Right cardiac atrium (tissue), 5 donors: Measurements from ENCODE around the gene HDAC5. TPM values are rescaled to one million over a fixed set of nuclear protein-coding genes. Genes with fewer than 3 reads are reported as not detected.
A peak's percentile ranks its signal among the peaks of the same experiment; 100 is the strongest.

Experiments used
- ATAC-seq, 2 donors: fragments of 200-7000 bp; cut with Tn5 transposase; one replicate each; pipeline versions ENCODE4 v1.8.0 to v1.9.1; 2020; ENCODE audit warnings: moderate library complexity in 2 of 2, mild to moderate bottlenecking in 1 of 2
- DNase-seq, 3 donors: peaks; one replicate each; pipeline ENCODE4 v3.0.0-alpha.2; 2020
- H3K27ac ChIP-seq: one replicate; pipeline ENCODE4 v1.5.1; 2013; ENCODE audit warnings: mild to moderate bottlenecking, low read length, control low read depth, moderate library complexity
- H3K27me3 ChIP-seq: one replicate; pipeline ENCODE4 v1.6.1; 2013; ENCODE audit not compliant: control insufficient read depth, insufficient read depth
- H3K4me1 ChIP-seq: one replicate; pipeline ENCODE4 v1.6.1; 2013; ENCODE audit warnings: low read length; ENCODE audit not compliant: control insufficient read depth, insufficient read depth
- H3K4me3 ChIP-seq: one replicate; pipeline ENCODE4 v1.5.1; 2013; ENCODE audit warnings: low read length, control low read depth
- H3K9me3 ChIP-seq: one replicate; pipeline ENCODE4 v1.6.1; 2013; ENCODE audit warnings: low read length; ENCODE audit not compliant: control insufficient read depth
- WGBS: extraction: QIAGEN DNeasy Blood & Tissue Kit; methylation state at CpG from one replicate; pipeline ENCODE4 v1.1.7; 2013; 5-methylcytosine and 5-hydroxymethylcytosine counted together
- intact Hi-C, 4 donors: fragments of 100-400 bp; cut with DNase I; formaldehyde crosslinking; loops; one replicate each; pipeline versions ENCODE4 v1.11.0 to v1.14.0; 2022 to 2023
- polyA plus RNA-seq: library from polyadenylated mRNA; stranded (reverse); fragments of 200-250 nt; gene quantifications from one replicate; pipeline ENCODE4 v1.2.3, GENCODE V29; 2013
- total RNA-seq, 4 donors: library from RNA; stranded (reverse); fragmentation: NEBNext Ultra II Directional; extraction: Animal tissue kit (Norgen Biotek cat#: 25700); gene quantifications; one replicate each; pipeline ENCODE4 v1.2.1, GENCODE V29; 2021
- donor health status: healthy with polysubstance abuse.
- donor health status: DM: no; HTN: yes; CAD: no.
- donor health status: DM: no; HTN: no; CAD: no.
- donor health status: DM: no; HTN: yes; CAD: no; lungs with severe emphysema.
- donor health status: DM: yes; HTN: yes; CAD: no.

The HDAC5 gene
- total and polyA plus RNA-seq, 5 donors, result 47.9 to 89.2 (median 72.4) TPM

- 11% methylated on average over 12 of the region's 12 CpGs for WGBS
- no peaks in the 10 kb centered on the region for H3K9me3 ChIP-seq
- H3K4me3 ChIP-seq, result peak overlapping the region; percentile 3
- H3K4me1 ChIP-seq, result peaks cover 19% of the 10 kb centered on the region
- intact Hi-C loops, result no loop called here
- H3K27ac ChIP-seq, result peak overlapping the region; percentile 86
- ATAC-seq (peak; percentile 89), DNase-seq (peak; percentile 79 to 89 (median 88))
- no peaks in the 10 kb centered on the region for H3K27me3 ChIP-seq
Measured at GRCh38 chr17:44095647-44096496, 27.6 kb downstream of the HDAC5 start.

DNA sequence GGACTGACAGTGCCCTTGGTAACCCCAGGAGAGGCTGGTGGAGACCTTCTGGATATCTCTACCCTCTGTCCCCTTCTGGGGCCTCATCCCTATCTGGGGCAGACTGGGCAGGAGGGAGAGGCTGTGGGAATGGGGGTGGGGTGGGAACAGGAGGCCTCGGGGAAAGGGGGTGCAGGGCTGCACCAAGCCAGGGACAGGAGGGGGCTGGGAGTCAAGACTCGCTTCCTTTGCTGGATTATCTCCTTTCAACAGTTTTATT lies 28.1 kb downstream of the HDAC5 start:
- DNase-seq (no peak), ATAC-seq (peak in 1 of 2 donors; percentile 14)
- H3K27me3 ChIP-seq, result no peaks in the 10 kb centered on the region
- H3K9me3 ChIP-seq, result no peaks in the 10 kb centered on the region
- intact Hi-C loops, result no loop called here
- H3K4me1 ChIP-seq, result peaks cover 19% of the 10 kb centered on the region
- H3K27ac ChIP-seq, result peak overlapping the region; percentile 86
- WGBS, result 1% methylated on average over 2 of the region's 2 CpGs
- peak overlapping the region; percentile 3 for H3K4me3 ChIP-seq

DNA sequence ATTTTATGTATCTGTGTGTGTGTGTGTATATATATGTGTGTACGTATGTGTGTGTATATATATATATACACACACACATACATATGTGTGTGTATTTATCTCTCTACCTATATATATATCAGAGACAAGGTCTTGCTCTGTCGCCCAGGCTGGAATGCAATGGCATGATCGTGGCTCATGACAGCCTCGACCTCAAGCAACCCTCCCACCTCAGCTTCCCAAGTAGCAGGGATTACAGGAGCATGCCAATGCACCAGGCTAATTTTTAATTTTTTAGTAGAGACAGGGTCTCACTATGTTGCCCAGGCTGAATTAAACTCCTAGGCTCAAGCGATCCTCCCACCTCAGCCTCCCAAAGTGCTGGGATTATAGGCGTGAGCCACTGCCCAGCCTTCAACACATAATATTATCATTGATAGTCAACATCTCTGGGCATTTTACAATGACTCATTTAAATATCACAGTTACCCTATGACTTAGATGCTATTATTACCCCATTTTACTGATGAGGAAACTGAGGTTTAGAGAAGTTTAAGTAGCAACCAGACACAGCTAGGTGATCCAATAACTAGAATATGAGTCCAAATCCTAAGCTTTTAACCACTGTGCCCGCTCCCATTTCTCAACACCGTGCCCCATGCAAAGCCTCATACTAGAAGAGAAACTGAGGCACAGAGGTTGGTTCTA lies 28.6 kb downstream of the HDAC5 start:
- 76% methylated on average over 8 of the region's 8 CpGs for WGBS

GRCh38 chr17:44093231-44093900 lies 30.1 kb downstream of the HDAC5 start:
- DNase-seq, result no peak
- WGBS, result 86% methylated on average over 21 of the region's 21 CpGs
- no peak overlapping the region for H3K4me3 ChIP-seq
- no peaks in the 10 kb centered on the region for H3K27me3 ChIP-seq
- no peak for ATAC-seq
- intact Hi-C loops, result no loop called here
- peaks cover 19% of the 10 kb centered on the region for H3K4me1 ChIP-seq
- no peak overlapping the region for H3K27ac ChIP-seq
- H3K9me3 ChIP-seq, result no peaks in the 10 kb centered on the region

More for the DNA sequence above, 28.6 kb downstream of the HDAC5 start:
- Histone ChIP-seq H3K27ac (peak overlapping the region; percentile 86), H3K27me3 (no peaks in the 10 kb centered on the region), H3K4me3 (no peak overlapping the region), H3K4me1 (peaks cover 19% of the 10 kb centered on the region), H3K9me3 (no peaks in the 10 kb centered on the region)
- intact Hi-C loops, result no loop called here
- DNase-seq (no peak), ATAC-seq (no peak)

- H3K27me3 ChIP-seq, result no peaks in the 10 kb centered on the region
- peaks cover 11% of the 10 kb centered on the region for H3K4me1 ChIP-seq
- ATAC-seq (no peak), DNase-seq (no peak)
- 94% methylated on average over 11 of the region's 11 CpGs for WGBS
- no peaks in the 10 kb centered on the region for H3K9me3 ChIP-seq
- no peak overlapping the region for H3K4me3 ChIP-seq
- intact Hi-C loops, result no loop called here
- no peak overlapping the region for H3K27ac ChIP-seq
Measured at GRCh38 chr17:44092051-44092450, 31.4 kb downstream of the HDAC5 start.

DNA sequence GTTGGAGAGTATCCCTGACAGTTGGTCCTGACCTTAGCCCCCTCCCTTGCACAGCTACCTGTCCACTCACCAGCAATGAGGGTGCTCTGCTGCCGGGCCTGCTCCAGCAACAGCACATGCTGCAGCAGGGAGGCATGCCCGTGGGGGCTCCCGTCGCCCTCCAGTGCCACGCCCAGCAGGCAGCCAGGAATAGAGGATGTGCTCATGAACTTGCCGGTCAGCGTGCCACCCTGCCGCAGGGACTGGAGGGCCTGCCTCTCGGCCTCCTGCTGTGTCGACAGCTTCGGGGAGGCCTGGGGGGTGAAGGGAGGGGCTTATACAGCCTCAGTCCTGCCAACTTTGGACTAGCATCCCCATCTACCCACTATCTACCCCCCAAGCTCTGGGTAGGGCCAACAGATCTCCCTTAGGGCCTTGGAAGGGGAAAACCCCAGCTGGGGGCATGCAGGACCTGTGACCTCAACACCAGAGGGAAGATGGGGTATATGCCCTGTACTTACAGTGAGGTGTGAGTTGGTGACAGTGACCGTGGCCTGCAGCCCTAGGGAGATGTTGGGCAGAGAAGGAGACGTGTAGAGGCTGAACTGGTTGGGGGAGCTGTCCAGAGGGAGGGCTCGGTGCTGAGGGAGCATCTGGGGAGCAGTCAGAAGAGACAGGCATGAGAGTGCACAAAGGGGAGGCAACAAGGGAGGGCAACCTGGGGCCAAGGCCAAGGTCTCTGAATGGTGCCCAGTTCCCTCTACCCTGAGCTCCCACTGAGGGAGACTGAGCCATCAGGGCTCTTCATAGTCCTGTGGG lies 32.0 kb downstream of the HDAC5 start:
- H3K4me3 ChIP-seq, result no peak overlapping the region
- H3K27ac ChIP-seq, result no peak overlapping the region
- H3K9me3 ChIP-seq, result no peaks in the 10 kb centered on the region
- 86% methylated on average over 14 of the region's 14 CpGs for WGBS
- DNase-seq (no peak), ATAC-seq (no peak)
- intact Hi-C loops, result no loop called here
- H3K4me1 ChIP-seq, result peaks cover 9% of the 10 kb centered on the region
- no peaks in the 10 kb centered on the region for H3K27me3 ChIP-seq

DNA sequence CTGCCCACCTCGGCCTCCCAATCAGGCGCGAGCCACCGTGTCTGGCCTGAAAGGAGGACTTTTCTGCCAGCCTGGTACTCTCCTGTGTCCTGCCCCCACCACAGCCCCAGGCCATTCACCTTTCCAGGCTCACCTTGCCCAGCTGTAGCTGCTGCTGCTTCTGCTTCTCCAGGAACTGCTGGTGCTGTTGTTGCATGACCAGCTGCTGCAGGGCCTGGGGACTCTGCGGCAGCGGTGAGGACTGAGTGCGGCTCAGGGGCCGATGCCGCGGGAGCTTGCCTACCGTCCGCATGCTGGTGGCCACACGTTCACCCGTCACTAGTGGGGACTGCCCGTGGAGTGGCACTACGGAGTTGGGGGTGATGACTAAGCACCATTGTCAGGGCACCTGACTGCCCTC lies 35.2 kb downstream of the HDAC5 start:
- H3K4me3 ChIP-seq, result no peak overlapping the region
- WGBS, result 93% methylated on average over 16 of the region's 16 CpGs
- intact Hi-C loops, result no loop called here
- no peaks in the 10 kb centered on the region for H3K27me3 ChIP-seq
- no peak overlapping the region for H3K27ac ChIP-seq
- no peak for ATAC-seq
- DNase-seq, result peak in 1 of 3 donors; percentile 23
- no peaks in the 10 kb centered on the region for H3K9me3 ChIP-seq
- H3K4me1 ChIP-seq, result no peaks in the 10 kb centered on the region

DNA sequence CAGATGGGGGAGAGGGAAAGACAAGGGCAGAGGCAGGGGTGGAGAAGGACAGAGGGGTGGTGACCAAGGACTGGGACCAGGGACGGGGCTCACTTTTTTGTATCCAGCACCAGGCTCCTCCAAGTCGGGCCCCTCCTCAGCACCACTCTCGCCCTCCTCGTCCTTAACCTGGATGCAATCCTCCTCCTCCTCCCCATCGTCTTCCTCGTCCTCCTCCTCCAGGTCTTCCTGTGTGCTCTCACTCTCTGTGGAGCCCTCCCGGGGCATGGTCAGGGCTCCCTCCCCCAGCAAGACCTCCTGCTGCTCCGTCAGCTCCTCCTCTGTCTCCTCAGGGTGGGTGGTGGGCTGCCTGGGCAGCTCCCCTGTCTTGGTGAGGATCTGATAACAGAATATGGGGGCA lies 36.1 kb downstream of the HDAC5 start:
- ATAC-seq (no peak), DNase-seq (peak in 1 of 3 donors; percentile 21)
- Histone ChIP-seq H3K27me3 (no peaks in the 10 kb centered on the region), H3K27ac (no peak overlapping the region), H3K4me3 (no peak overlapping the region), H3K9me3 (no peaks in the 10 kb centered on the region), H3K4me1 (no peaks in the 10 kb centered on the region)
- WGBS, result 57% methylated on average over 7 of the region's 8 CpGs
- intact Hi-C loops, result no loop called here

DNA sequence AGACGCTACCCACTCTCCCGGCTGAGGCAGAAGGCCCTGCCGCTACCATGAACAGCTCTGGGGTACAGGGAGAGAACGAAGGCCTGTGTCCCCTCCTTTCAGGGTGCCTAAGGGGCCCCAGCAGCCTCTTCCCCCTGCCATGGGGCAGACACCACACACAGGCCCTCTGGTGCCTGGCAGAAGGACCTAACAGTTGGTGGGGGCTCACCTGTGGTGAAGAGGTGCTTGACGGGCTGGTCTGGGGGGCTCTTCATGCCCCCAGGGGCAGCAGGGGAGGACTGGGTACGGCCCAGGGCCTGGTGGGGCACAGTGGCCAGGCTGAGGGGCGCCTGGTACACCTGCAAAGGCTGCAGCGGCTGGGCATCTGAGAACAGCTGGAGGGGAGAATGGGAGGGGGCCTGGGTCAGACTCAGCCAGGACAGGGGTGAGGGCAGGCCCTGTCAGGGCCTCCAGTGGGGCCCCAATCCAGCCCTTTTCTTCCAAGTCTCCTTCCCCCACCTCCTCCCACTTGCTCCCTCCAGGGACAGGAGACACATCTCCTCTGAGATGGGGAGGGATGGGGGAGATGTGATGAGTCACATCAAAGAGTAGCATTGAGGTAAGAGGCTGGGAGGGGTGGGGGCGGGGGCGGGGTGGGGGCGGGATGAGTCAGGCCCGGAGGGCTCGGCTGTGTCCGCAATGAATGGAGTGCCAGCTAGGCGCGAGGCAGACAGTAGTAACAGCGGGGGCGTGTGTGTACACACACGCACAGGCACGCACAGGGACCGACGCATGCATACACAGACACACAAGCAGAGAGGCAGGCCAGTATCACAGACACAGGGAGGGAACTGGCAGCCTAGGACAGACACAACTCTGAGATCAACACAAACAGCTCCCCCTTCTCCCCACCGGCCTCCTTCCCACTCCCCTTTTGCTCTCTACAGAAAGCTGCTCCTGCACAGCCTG lies 36.8 kb downstream of the HDAC5 start:
- no peaks in the 10 kb centered on the region for H3K9me3 ChIP-seq
- WGBS, result 51% methylated on average over 23 of the region's 23 CpGs
- DNase-seq (no peak), ATAC-seq (peak in 1 of 2 donors; percentile 38)
- H3K4me3 ChIP-seq, result no peak overlapping the region
- no peaks in the 10 kb centered on the region for H3K4me1 ChIP-seq
- intact Hi-C loops, result no loop called here
- H3K27me3 ChIP-seq, result no peaks in the 10 kb centered on the region
- H3K27ac ChIP-seq, result no peak overlapping the region

DNA sequence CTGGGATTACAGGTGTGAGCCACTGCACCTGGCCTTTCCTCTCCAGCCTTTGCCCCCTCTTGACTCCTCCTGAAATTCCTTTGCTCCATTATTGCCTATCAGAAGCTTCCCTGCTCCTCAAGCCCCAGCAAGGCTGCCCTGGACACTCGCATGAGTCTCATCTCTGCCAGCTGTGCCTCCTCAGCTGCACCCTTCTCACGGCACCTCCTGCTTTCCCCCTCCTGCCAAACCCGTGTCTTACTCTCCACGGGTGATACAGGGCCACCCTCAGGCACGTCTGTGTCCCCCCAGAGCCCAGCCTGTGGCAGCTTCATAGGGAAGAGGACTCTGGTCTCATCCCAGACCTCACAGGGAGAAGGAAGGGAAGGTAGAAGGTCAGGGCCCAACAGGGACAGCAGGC lies 37.5 kb downstream of the HDAC5 start:
- WGBS, result 68% methylated on average over 5 of the region's 5 CpGs
- no peaks in the 10 kb centered on the region for H3K4me1 ChIP-seq
- intact Hi-C loops, result no loop called here
- H3K4me3 ChIP-seq, result no peak overlapping the region
- H3K27me3 ChIP-seq, result no peaks in the 10 kb centered on the region
- H3K9me3 ChIP-seq, result no peaks in the 10 kb centered on the region
- H3K27ac ChIP-seq, result no peak overlapping the region
- DNase-seq (peak in 1 of 3 donors; percentile 20), ATAC-seq (no peak)
